ENCODE data around the gene RETN.

RETN gene

DNA sequence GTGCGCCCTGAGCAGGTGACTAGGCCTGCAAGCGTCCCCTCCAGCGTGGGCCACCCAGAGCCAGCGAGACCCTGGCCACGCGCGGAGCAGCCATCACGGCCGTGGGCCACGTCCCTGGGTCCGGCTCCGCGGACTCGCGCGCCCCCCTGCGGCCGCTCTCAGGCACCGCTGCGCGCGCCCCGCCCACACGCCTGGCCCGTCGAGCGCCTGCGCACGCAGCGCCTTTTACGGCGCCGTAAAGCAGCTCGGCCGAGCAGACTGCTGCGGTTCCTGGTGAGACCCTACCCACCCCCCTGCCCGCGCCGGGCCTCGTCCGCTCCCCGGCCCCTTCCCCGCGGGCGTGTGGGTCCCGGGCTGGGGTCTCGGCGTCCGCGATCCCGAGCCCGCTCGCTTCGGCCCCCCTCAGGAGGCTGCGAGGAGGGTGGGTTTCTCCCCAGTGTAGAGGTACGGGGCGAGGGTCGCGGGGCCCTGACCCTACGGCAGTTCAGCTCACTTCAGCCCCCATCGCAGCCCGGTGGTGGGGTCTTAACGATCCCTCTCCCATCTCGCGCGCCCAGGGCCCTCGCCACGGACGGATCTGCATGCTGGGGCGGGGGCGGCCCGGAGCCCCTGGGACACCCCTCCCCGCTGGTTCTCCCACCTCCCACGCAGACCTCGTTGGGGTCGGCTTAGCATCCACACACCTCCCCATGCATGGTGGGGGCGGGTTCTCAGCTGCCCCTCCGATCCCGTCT lies 11.9 kb downstream of the RETN start, which contains the start of gene TRAPPC5:
Gene TRAPPC5, plus strand, starts transcription at position 228 of the 734 bp plus-strand sequence. CDS start 1,421 bp downstream, outside the sequence.
- Histone ChIP-seq H3K4me1 (ENCODE audit: insufficient read depth, low read length) (peaks cover 6% of the 10 kb centered on the region), H3K36me3 (ENCODE audit: insufficient read depth, low read length) (peaks cover 5% of the 10 kb centered on the region), H3K9me3 (ENCODE audit: low read length) (no peaks in the 10 kb centered on the region), H3K27ac (ENCODE audit: low read depth, low read length) (peak within 1 kb of the TSS; percentile 87), H3K27me3 (ENCODE audit: control insufficient read depth in 1 of 2, insufficient read depth in 2 of 2, low read length in 2 of 2) (peaks cover 0 to 5% of the 10 kb centered on the region in 2 donors), H3K4me3 (ENCODE audit: low read depth in 1 of 2, low read length in 2 of 2) (peak within 1 kb of the TSS; percentile 87 to 98), H3K9ac (ENCODE audit: low read length) (peak within 1 kb of the TSS; percentile 84)

DNA sequence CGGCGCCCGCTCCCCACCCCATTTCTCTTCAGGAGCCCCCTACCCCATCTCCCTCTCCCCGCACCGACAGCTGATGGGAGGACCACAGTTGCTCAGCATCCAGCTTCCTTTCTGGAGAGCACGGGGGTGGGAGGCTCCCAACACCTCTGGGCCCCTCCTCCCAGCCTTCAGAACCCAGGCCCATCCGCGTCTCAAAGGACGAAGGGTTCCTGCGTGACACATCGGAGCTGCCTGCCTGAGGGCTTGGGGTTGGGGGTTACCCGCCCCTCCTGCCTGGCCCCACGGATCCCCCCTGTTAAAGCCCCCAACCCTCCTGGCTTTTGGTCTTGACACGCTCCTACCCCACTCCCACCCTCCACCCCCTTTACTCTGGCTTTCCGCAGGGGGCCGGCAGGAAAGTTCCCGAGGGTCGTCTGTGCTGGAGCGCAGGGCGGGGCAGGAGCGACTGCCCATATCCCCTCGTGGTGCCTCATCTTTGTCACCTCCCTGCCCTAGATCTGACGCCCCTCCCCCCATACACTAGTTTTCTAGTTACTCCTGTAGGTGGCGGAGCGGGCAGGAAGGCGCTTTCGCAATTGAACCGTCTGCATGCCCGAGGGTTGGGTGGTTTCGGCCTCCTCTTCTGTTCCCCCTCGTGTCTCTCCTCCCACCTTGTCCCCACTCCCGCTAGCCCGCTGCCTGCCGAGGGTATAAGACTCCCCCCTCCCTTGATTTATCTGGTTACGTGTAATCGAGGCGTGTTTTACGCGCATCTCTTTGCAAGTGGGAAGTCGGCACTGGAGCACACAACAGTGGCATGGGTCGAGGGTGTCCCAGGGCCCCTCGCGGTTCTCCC lies 12.7 kb downstream of the RETN start:
- peak overlapping the region; percentile 87 for H3K27ac ChIP-seq (ENCODE audit: low read depth, low read length)
- H3K36me3 ChIP-seq (ENCODE audit: insufficient read depth, low read length): peaks cover 5% of the 10 kb centered on the region
- no peaks in the 10 kb centered on the region for H3K9me3 ChIP-seq (ENCODE audit: low read length)
- H3K9ac ChIP-seq (ENCODE audit: low read length): peak overlapping the region; percentile 84
- H3K4me1 ChIP-seq (ENCODE audit: insufficient read depth, low read length): peaks cover 6% of the 10 kb centered on the region
- peak overlapping the region; percentile 87 to 98 for H3K4me3 ChIP-seq (ENCODE audit: low read depth in 1 of 2, low read length in 2 of 2)
- H3K27me3 ChIP-seq (ENCODE audit: control insufficient read depth in 1 of 2, insufficient read depth in 2 of 2, low read length in 2 of 2): peaks cover 0 to 5% of the 10 kb centered on the region in 2 donors

DNA sequence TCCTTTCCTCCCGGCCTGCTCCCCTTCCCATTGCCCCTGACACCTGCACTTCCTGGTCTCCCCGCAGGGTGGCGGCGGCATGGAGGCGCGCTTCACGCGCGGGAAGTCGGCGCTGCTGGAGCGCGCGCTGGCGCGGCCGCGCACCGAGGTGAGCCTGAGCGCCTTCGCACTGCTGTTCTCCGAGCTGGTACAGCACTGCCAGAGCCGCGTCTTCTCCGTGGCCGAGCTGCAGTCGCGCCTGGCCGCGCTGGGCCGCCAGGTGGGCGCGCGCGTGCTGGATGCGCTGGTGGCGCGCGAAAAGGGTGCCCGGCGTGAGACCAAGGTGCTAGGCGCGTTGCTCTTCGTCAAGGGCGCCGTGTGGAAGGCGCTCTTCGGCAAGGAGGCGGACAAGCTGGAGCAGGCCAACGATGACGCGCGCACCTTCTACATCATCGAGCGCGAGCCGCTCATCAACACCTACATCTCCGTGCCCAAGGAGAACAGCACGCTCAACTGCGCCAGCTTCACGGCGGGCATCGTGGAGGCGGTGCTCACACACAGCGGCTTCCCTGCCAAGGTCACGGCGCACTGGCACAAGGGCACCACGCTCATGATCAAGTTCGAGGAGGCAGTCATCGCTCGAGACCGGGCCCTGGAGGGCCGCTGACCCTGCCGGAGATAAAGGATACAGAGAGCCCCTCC lies 13.5 kb downstream of the RETN start:
- peaks cover 0 to 5% of the 10 kb centered on the region in 2 donors for H3K27me3 ChIP-seq (ENCODE audit: control insufficient read depth in 1 of 2, insufficient read depth in 2 of 2, low read length in 2 of 2)
- no peaks in the 10 kb centered on the region for H3K9me3 ChIP-seq (ENCODE audit: low read length)
- peak overlapping the region; percentile 87 to 98 for H3K4me3 ChIP-seq (ENCODE audit: low read depth in 1 of 2, low read length in 2 of 2)
- H3K27ac ChIP-seq (ENCODE audit: low read depth, low read length): peak overlapping the region; percentile 42
- peaks cover 6% of the 10 kb centered on the region for H3K4me1 ChIP-seq (ENCODE audit: insufficient read depth, low read length)
- H3K9ac ChIP-seq (ENCODE audit: low read length): peak overlapping the region; percentile 84
- H3K36me3 ChIP-seq (ENCODE audit: insufficient read depth, low read length): peaks cover 5% of the 10 kb centered on the region

DNA sequence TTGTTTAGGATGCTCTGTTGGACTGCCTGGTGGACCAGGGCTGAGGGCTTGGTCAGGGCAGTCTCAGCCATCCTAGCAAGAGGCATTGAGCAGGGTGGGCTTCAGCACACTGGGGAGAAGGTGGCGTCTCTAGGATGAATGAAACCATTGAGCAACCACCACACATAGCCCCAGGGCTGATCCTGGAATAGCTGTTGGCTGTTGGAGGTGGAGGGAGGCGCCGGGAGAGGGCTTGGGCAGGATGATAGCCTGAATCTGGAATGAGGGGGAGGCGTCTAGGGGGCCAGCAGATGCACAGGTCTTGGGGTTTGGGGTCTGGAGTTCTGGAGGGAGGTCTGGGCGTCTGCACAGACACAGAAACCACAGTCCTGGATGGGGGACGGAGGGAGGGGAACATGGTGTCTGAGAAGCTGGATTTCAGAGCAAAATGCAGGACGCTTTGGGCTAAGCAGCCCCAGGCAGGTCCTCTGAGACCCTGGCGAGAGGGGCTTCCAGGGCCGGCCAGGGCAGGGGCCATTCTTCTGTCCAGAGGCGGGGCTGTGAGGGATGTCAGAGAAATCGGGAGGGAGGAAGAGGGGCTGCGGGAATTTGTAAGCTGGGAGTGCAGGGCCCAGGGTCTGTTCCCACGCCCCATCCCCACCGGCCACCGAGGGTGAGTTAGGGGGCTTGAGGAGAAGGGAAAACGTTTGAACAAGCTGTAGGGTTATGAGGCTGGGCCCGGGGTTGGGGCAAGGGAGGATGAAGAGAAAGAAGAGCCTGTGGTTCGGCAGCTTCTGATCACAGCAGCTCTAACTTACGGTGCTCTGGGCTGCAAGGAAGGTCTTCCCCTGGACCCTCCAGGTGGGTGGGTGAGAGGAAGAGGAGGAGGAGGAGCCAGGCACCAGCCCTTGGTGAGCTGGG lies 16.9 kb downstream of the RETN start:
- Histone ChIP-seq H3K27ac (ENCODE audit: low read depth, low read length) (no peak overlapping the region), H3K9ac (ENCODE audit: low read length) (no peak overlapping the region), H3K36me3 (ENCODE audit: insufficient read depth, low read length) (peaks cover 5% of the 10 kb centered on the region), H3K4me3 (ENCODE audit: low read depth in 1 of 2, low read length in 2 of 2) (no peak overlapping the region), H3K9me3 (ENCODE audit: low read length) (no peaks in the 10 kb centered on the region), H3K4me1 (ENCODE audit: insufficient read depth, low read length) (peaks cover 6% of the 10 kb centered on the region), H3K27me3 (ENCODE audit: control insufficient read depth in 1 of 2, insufficient read depth in 2 of 2, low read length in 2 of 2) (peaks cover 0 to 15% of the 10 kb centered on the region in 2 donors)

DNA sequence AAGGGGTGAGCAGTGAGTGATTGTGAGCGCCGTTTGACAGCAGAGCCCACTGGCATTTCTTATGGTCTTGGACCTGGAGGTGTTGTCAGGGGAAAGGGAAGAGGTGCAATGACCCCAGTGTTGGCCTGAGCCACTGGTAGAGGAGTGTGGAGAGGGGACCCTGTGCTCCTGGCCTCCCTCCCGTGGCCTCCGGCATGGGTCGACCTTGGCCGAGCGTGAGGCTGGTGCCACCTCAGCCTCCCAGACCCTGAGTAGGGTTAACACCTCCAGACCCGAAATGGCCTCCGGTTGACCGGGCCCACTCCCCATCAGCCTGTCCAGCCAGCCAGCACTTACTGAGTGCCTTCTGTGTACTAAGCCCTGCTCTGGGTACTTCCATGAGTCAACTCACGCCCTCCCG lies 18.3 kb downstream of the RETN start:
- Histone ChIP-seq H3K27ac (ENCODE audit: low read depth, low read length) (no peak overlapping the region), H3K4me1 (ENCODE audit: insufficient read depth, low read length) (peaks cover under 1% of the 10 kb centered on the region), H3K9me3 (ENCODE audit: low read length) (no peaks in the 10 kb centered on the region), H3K4me3 (ENCODE audit: low read depth in 1 of 2, low read length in 2 of 2) (no peak overlapping the region), H3K36me3 (ENCODE audit: insufficient read depth, low read length) (peaks cover 5% of the 10 kb centered on the region), H3K27me3 (ENCODE audit: control insufficient read depth in 1 of 2, insufficient read depth in 2 of 2, low read length in 2 of 2) (peaks cover 0 to 15% of the 10 kb centered on the region in 2 donors), H3K9ac (ENCODE audit: low read length) (no peak overlapping the region)

DNA sequence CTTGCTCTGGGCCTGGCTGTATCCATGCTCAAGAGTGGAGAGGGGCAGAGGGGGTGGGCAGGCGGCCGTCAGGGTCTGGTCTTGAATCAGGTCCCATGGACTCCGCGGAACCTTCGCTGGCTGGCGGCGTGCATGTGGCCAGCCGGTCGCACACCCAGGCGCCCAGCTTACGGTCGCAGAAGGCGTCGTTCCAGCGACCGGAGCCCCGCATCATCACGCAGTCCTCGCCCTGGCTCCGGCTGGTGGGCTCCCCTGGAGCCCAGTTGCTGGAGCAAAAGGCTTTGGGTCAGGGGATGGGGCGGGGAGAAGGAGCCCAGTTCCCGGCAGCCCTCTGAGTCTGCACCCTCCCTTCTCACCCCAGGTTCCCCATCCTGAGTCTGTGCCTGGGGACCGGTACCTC lies 20.3 kb downstream of the RETN start:
- H3K4me3 ChIP-seq (ENCODE audit: low read depth in 1 of 2, low read length in 2 of 2): no peak overlapping the region
- H3K4me1 ChIP-seq (ENCODE audit: insufficient read depth, low read length): no peaks in the 10 kb centered on the region
- H3K27me3 ChIP-seq (ENCODE audit: control insufficient read depth in 1 of 2, insufficient read depth in 2 of 2, low read length in 2 of 2): peaks cover 0 to 15% of the 10 kb centered on the region in 2 donors
- no peaks in the 10 kb centered on the region for H3K9me3 ChIP-seq (ENCODE audit: low read length)
- H3K9ac ChIP-seq (ENCODE audit: low read length): no peak overlapping the region
- H3K27ac ChIP-seq (ENCODE audit: low read depth, low read length): no peak overlapping the region
- H3K36me3 ChIP-seq (ENCODE audit: insufficient read depth, low read length): no peaks in the 10 kb centered on the region

DNA sequence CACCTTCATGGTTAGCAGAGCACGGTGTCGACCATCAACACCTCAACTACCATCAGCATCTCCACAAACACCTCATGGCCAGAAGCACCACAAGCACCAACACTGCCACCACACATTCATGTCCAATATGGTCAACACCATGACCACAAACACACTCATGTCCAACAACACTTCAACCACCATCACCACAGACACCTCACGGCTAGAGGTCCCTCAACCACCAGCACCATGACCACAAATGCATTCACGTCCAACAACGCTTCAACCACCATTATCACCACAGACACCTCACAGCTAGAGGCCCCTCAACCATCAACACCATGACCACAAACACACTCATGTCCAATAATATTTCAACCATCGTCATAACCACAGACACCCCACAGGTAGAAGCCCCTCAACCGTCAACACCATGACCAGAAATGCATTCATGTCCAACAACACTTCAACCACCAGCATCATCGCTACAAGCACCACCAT lies 22.0 kb downstream of the RETN start:
- H3K27me3 ChIP-seq (ENCODE audit: control insufficient read depth in 1 of 2, insufficient read depth in 2 of 2, low read length in 2 of 2): peaks cover 0 to 15% of the 10 kb centered on the region in 2 donors
- no peak overlapping the region for H3K9ac ChIP-seq (ENCODE audit: low read length)
- H3K4me3 ChIP-seq (ENCODE audit: low read depth in 1 of 2, low read length in 2 of 2): no peak overlapping the region
- H3K36me3 ChIP-seq (ENCODE audit: insufficient read depth, low read length): no peaks in the 10 kb centered on the region
- no peak overlapping the region for H3K27ac ChIP-seq (ENCODE audit: low read depth, low read length)
- no peaks in the 10 kb centered on the region for H3K9me3 ChIP-seq (ENCODE audit: low read length)
- no peaks in the 10 kb centered on the region for H3K4me1 ChIP-seq (ENCODE audit: insufficient read depth, low read length)

DNA sequence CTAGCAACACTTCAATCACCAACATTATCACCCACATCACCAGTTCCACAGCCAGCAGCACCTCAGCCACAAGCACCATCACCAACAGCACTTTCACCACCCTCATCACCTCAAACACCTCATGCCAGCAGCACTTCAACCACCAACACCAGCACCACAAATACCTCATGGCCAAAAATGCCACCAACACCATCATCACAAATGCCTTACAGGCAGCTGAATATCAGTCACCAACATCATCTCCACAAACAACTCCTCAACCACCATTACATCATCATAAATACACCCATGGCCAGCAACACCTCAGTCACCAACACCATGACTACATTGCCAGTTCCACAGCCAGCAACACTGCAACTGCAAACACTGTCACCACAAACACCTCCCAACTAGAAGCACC lies 22.6 kb downstream of the RETN start:
- H3K27me3 ChIP-seq (ENCODE audit: control insufficient read depth in 1 of 2, insufficient read depth in 2 of 2, low read length in 2 of 2): peaks cover 0 to 15% of the 10 kb centered on the region in 2 donors

DNA sequence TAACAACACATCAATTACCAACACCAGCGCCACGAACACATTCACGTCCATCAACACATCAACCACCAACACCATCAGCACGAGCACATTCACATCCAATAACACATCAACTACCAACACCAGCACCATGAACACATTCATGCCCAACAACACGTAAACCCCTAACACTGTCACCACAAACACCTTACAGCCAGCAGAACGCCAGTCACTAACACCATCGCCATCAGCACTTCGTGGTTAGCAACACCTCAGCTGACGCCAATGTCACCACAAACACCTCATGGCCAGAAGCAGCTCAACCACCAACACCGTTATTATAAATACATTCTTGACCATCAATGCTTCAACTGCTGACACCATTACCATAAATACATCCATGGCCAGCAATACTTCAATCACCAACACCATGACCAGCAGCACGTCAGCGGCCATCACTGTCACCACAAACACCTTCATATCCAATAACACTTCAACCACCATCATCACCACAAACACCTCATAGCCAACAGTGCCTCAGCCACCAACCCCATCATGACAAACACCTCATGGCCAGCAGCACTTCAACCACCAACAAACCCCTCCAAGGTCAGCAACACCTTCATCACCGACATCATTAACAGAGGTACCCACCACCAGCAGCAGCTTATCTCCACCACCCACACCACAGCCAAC lies 23.7 kb downstream of the RETN start:
- Histone ChIP-seq H3K27ac (ENCODE audit: low read depth, low read length) (no peak overlapping the region), H3K9me3 (ENCODE audit: low read length) (no peaks in the 10 kb centered on the region), H3K4me1 (ENCODE audit: insufficient read depth, low read length) (no peaks in the 10 kb centered on the region), H3K27me3 (ENCODE audit: control insufficient read depth in 1 of 2, insufficient read depth in 2 of 2, low read length in 2 of 2) (peaks cover 0 to 15% of the 10 kb centered on the region in 2 donors), H3K36me3 (ENCODE audit: insufficient read depth, low read length) (no peaks in the 10 kb centered on the region), H3K9ac (ENCODE audit: low read length) (no peak overlapping the region), H3K4me3 (ENCODE audit: low read depth in 1 of 2, low read length in 2 of 2) (no peak overlapping the region)

More for the DNA sequence above, 22.6 kb downstream of the RETN start:
- H3K4me1 ChIP-seq (ENCODE audit: insufficient read depth, low read length): no peaks in the 10 kb centered on the region
- no peaks in the 10 kb centered on the region for H3K9me3 ChIP-seq (ENCODE audit: low read length)
- no peak overlapping the region for H3K9ac ChIP-seq (ENCODE audit: low read length)
- H3K4me3 ChIP-seq (ENCODE audit: low read depth in 1 of 2, low read length in 2 of 2): no peak overlapping the region
- no peaks in the 10 kb centered on the region for H3K36me3 ChIP-seq (ENCODE audit: insufficient read depth, low read length)
- H3K27ac ChIP-seq (ENCODE audit: low read depth, low read length): no peak overlapping the region

DNA sequence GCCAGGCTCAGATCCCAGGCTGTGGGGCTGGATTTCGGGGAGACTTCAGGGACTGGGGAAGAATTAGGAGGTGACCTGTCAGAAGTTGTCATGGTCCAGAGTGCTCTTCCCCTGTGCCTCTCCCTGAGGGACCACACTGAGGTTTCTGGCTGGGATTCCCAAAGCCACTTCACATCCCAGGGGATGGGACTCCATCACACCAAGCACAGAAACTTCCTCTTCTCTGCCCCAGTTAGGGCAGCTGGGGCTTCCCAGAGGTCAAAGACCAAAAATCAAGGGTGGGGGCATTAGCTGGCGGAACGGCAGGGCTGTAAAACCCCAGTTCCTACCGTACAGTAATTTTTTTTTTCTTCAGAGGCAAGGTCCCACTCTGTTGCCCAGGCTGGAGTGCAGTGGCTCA lies 25.6 kb downstream of the RETN start:
- no peaks in the 10 kb centered on the region for H3K9me3 ChIP-seq (ENCODE audit: low read length)
- no peaks in the 10 kb centered on the region for H3K4me1 ChIP-seq (ENCODE audit: insufficient read depth, low read length)
- no peak overlapping the region for H3K4me3 ChIP-seq (ENCODE audit: low read depth in 1 of 2, low read length in 2 of 2)
- H3K36me3 ChIP-seq (ENCODE audit: insufficient read depth, low read length): no peaks in the 10 kb centered on the region
- no peak overlapping the region for H3K27ac ChIP-seq (ENCODE audit: low read depth, low read length)
- peaks cover 0 to 25% of the 10 kb centered on the region in 2 donors for H3K27me3 ChIP-seq (ENCODE audit: control insufficient read depth in 1 of 2, insufficient read depth in 2 of 2, low read length in 2 of 2)
- no peak overlapping the region for H3K9ac ChIP-seq (ENCODE audit: low read length)

Measured in muscle layer of colon (tissue), 2 donors.